ENCODE measurements around the gene NDUFC1.

The NDUFC1 gene

DNA sequence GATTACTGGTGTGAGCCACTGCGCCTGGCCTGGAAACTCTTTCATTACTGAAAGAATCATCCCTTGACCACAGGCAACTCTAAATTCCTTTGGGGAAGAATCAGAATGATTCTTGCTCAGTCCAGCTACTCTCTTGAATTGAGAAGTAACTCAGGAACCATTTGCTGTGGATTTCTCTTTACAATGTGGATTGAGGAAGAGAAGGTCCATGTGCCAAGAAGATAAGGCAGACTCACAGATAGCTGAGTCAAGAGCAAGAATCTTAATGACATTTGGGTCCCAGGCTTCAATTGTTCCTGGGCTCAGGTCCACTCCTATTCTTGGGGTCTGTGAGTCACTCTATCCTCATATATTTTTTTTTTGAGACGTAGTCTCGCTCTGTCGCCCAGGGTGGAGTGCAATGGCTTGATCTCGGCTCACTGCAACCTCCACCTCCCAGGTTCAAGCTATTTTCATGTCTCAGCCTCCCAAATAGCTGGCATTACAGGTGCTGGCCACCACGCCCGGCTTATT is 16.0 kb downstream of the NDUFC1 start:
- POLR2A ChIA-PET: interaction anchor here (0.6 kb wide), 1 partner anchor 12 kb away, joined by 3 read pairs; no protein-coding TSS in a partner anchor
- CTCF ChIA-PET: interaction anchor here (0.6 kb wide), 1 partner anchor 57 kb away, joined by 3 read pairs; no protein-coding TSS in a partner anchor
- H3K27ac ChIP-seq (ENCODE audit: extremely low read depth, low read depth, low read length): no peak overlapping the region
- H3K9me3 ChIP-seq (ENCODE audit: control insufficient read depth, insufficient read depth, low read depth, low read length): no peaks in the 10 kb centered on the region
- no peaks in the 10 kb centered on the region for H3K4me1 ChIP-seq (ENCODE audit: control insufficient read depth, insufficient read depth, low read length)
- H3K4me3 ChIP-seq (ENCODE audit: low read depth, low read length): no peak overlapping the region
- TF ChIP-seq ZNF571 (tag by site-specific recombination; IDR thresholded peaks at IDR 0.05) (no peak), ZNF114 (tag by site-specific recombination; IDR thresholded peaks at IDR 0.05) (no peak), ZNF529 (tag by site-specific recombination; IDR thresholded peaks at IDR 0.05; ENCODE audit: insufficient replicate concordance) (no peak), KLF1 (tag by site-specific recombination; IDR thresholded peaks at IDR 0.05) (no peak), KLF9 (tag by site-specific recombination; IDR thresholded peaks at IDR 0.05; ENCODE audit: low read depth) (no peak), ZNF707 (tag by site-specific recombination; IDR thresholded peaks at IDR 0.05) (no peak), ZNF530 (tag by site-specific recombination; IDR thresholded peaks at IDR 0.05; ENCODE audit: low read depth) (no peak), ZNF843 (tag by site-specific recombination; IDR thresholded peaks at IDR 0.05) (no peak), ZNF311 (tag by site-specific recombination; IDR thresholded peaks at IDR 0.05; ENCODE audit: borderline replicate concordance) (no peak)
- TF ChIP-seq, protein P1, sequence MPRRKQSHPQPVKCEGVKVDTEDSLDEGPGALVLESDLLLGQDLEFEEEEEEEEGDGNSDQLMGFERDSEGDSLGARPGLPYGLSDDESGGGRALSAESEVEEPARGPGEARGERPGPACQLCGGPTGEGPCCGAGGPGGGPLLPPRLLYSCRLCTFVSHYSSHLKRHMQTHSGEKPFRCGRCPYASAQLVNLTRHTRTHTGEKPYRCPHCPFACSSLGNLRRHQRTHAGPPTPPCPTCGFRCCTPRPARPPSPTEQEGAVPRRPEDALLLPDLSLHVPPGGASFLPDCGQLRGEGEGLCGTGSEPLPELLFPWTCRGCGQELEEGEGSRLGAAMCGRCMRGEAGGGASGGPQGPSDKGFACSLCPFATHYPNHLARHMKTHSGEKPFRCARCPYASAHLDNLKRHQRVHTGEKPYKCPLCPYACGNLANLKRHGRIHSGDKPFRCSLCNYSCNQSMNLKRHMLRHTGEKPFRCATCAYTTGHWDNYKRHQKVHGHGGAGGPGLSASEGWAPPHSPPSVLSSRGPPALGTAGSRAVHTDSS (tag by site-specific recombination; IDR thresholded peaks at IDR 0.05): no peak
- TF ChIP-seq, protein P2, sequence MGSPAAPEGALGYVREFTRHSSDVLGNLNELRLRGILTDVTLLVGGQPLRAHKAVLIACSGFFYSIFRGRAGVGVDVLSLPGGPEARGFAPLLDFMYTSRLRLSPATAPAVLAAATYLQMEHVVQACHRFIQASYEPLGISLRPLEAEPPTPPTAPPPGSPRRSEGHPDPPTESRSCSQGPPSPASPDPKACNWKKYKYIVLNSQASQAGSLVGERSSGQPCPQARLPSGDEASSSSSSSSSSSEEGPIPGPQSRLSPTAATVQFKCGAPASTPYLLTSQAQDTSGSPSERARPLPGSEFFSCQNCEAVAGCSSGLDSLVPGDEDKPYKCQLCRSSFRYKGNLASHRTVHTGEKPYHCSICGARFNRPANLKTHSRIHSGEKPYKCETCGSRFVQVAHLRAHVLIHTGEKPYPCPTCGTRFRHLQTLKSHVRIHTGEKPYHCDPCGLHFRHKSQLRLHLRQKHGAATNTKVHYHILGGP (tag by site-specific recombination; IDR thresholded peaks at IDR 0.05): no peak
- peaks cover 14 to 26% of the 10 kb centered on the region in 2 experiments for H3K36me3 ChIP-seq (ENCODE audit: control insufficient read depth in 2 of 2, insufficient read depth in 1 of 2, low read length in 2 of 2)

DNA sequence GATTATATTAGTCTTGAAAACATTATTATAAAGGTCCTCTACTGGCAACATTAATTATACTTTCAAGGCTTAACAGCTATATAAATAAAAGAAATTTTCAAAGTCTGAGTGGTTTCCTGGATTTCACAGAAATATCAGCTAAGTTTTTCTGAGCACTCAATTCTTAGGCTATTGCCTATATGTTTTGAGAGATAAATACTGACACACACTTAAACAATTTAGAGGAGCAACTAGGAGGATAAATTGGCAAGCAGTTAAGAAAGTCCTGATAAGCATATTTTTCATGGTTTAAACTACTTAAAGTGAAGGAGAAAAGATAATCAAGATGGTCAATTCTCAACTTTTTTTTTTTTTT is 19.6 kb downstream of the NDUFC1 start:
- no peaks in the 10 kb centered on the region for H3K4me1 ChIP-seq (ENCODE audit: control insufficient read depth, insufficient read depth, low read length)
- no peaks in the 10 kb centered on the region for H3K36me3 ChIP-seq (ENCODE audit: control insufficient read depth in 2 of 2, insufficient read depth in 1 of 2, low read length in 2 of 2)
- H3K4me3 ChIP-seq (ENCODE audit: low read depth, low read length): no peak overlapping the region
- no peaks in the 10 kb centered on the region for H3K9me3 ChIP-seq (ENCODE audit: control insufficient read depth, insufficient read depth, low read depth, low read length)
- no peak for TF ChIP-seq ZFP37 (tag by site-specific recombination; IDR thresholded peaks at IDR 0.05)
- TF ChIP-seq, protein P3, sequence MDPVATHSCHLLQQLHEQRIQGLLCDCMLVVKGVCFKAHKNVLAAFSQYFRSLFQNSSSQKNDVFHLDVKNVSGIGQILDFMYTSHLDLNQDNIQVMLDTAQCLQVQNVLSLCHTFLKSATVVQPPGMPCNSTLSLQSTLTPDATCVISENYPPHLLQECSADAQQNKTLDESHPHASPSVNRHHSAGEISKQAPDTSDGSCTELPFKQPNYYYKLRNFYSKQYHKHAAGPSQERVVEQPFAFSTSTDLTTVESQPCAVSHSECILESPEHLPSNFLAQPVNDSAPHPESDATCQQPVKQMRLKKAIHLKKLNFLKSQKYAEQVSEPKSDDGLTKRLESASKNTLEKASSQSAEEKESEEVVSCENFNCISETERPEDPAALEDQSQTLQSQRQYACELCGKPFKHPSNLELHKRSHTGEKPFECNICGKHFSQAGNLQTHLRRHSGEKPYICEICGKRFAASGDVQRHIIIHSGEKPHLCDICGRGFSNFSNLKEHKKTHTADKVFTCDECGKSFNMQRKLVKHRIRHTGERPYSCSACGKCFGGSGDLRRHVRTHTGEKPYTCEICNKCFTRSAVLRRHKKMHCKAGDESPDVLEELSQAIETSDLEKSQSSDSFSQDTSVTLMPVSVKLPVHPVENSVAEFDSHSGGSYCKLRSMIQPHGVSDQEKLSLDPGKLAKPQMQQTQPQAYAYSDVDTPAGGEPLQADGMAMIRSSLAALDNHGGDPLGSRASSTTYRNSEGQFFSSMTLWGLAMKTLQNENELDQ (tag by site-specific recombination; IDR thresholded peaks at IDR 0.05; ENCODE audit: low read depth): no peak
- TF ChIP-seq ZNF585B (tag by site-specific recombination; IDR thresholded peaks at IDR 0.05): no peak
- TF ChIP-seq, protein P4, sequence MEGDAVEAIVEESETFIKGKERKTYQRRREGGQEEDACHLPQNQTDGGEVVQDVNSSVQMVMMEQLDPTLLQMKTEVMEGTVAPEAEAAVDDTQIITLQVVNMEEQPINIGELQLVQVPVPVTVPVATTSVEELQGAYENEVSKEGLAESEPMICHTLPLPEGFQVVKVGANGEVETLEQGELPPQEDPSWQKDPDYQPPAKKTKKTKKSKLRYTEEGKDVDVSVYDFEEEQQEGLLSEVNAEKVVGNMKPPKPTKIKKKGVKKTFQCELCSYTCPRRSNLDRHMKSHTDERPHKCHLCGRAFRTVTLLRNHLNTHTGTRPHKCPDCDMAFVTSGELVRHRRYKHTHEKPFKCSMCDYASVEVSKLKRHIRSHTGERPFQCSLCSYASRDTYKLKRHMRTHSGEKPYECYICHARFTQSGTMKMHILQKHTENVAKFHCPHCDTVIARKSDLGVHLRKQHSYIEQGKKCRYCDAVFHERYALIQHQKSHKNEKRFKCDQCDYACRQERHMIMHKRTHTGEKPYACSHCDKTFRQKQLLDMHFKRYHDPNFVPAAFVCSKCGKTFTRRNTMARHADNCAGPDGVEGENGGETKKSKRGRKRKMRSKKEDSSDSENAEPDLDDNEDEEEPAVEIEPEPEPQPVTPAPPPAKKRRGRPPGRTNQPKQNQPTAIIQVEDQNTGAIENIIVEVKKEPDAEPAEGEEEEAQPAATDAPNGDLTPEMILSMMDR (tag by site-specific recombination; IDR thresholded peaks at IDR 0.05): no peak
- no peak for TF ChIP-seq ZNF501 (tag by site-specific recombination; IDR thresholded peaks at IDR 0.05)
- no peak for TF ChIP-seq ZNF544 (tag by site-specific recombination; IDR thresholded peaks at IDR 0.05)
- no peak for TF ChIP-seq REPIN1 (tag by site-specific recombination; IDR thresholded peaks at IDR 0.05; ENCODE audit: low read depth)
- TF ChIP-seq, protein P5, sequence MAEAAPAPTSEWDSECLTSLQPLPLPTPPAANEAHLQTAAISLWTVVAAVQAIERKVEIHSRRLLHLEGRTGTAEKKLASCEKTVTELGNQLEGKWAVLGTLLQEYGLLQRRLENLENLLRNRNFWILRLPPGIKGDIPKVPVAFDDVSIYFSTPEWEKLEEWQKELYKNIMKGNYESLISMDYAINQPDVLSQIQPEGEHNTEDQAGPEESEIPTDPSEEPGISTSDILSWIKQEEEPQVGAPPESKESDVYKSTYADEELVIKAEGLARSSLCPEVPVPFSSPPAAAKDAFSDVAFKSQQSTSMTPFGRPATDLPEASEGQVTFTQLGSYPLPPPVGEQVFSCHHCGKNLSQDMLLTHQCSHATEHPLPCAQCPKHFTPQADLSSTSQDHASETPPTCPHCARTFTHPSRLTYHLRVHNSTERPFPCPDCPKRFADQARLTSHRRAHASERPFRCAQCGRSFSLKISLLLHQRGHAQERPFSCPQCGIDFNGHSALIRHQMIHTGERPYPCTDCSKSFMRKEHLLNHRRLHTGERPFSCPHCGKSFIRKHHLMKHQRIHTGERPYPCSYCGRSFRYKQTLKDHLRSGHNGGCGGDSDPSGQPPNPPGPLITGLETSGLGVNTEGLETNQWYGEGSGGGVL (tag by site-specific recombination; IDR thresholded peaks at IDR 0.05): no peak
- no peak for TF ChIP-seq ZNF555 (tag by site-specific recombination; conservative IDR thresholded peaks at IDR 0.05)
- TF ChIP-seq SETDB1 (IDR thresholded peaks at IDR 0.05; ENCODE audit: insufficient read length, low read length): no peak
- no peak for TF ChIP-seq YY1 (tag by site-specific recombination; IDR thresholded peaks at IDR 0.05)
- TF ChIP-seq, protein P6, sequence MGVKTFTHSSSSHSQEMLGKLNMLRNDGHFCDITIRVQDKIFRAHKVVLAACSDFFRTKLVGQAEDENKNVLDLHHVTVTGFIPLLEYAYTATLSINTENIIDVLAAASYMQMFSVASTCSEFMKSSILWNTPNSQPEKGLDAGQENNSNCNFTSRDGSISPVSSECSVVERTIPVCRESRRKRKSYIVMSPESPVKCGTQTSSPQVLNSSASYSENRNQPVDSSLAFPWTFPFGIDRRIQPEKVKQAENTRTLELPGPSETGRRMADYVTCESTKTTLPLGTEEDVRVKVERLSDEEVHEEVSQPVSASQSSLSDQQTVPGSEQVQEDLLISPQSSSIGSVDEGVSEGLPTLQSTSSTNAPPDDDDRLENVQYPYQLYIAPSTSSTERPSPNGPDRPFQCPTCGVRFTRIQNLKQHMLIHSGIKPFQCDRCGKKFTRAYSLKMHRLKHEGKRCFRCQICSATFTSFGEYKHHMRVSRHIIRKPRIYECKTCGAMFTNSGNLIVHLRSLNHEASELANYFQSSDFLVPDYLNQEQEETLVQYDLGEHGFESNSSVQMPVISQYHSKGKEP (tag by site-specific recombination; IDR thresholded peaks at IDR 0.05): no peak
- no peak for TF ChIP-seq MZF1 (tag by site-specific recombination; IDR thresholded peaks at IDR 0.05; ENCODE audit: borderline replicate concordance)
- no peak for TF ChIP-seq ZNF792 (tag by site-specific recombination; IDR thresholded peaks at IDR 0.05)
- no peak overlapping the region for H3K27ac ChIP-seq (ENCODE audit: extremely low read depth, low read depth, low read length)
- ChIA-PET POLR2A (interaction anchor here (1.0 kb wide), 1 partner anchor 18 kb away, joined by 3 read pairs; the partner anchor contains the start of gene NAA15), CTCF (interaction anchor here (0.6 to 1.9 kb wide), 2 partner anchors 13 to 68 kb away, joined by 4 to 11 read pairs; no protein-coding TSS in a partner anchor)
